PFSK-1 (cell line): ENCODE data around the gene CREB3L4. TPM values are rescaled to one million over a fixed set of nuclear protein-coding genes. Genes with fewer than 3 reads are reported as not detected.

ENCODE experiments used
- FOXP2 ChIP-seq: optimal IDR thresholded peaks from 2 replicates; pipeline ENCODE3; 2011; ENCODE audit warnings: borderline replicate concordance, control low read depth, inconsistent platforms; ENCODE audit not compliant: insufficient read depth; ENCODE audit errors: extremely low read length, extremely low read depth
- POLR2AphosphoS5 ChIP-seq: IDR thresholded peaks from 2 replicates; pipeline ENCODE4 v1.6.1; 2012; ENCODE audit warnings: low read depth, mild to moderate bottlenecking, control low read depth, low read length, moderate library complexity
- SIN3A ChIP-seq: IDR thresholded peaks from 2 replicates; pipeline ENCODE4 v1.6.1; 2012; ENCODE audit warnings: mild to moderate bottlenecking, low read length, moderate library complexity, borderline replicate concordance; ENCODE audit not compliant: insufficient read depth
- TAF1 ChIP-seq: IDR thresholded peaks from 2 replicates; pipeline ENCODE4 v1.6.1; 2012; ENCODE audit warnings: low read length, control low read depth, borderline replicate concordance; ENCODE audit not compliant: insufficient read depth
- polyA plus RNA-seq: library from polyadenylated mRNA; unstranded; fragments of >200 nt; gene quantifications from one replicate; pipeline ENCODE4 v1.2.1, GENCODE V29; 2012; ENCODE audit warnings: low read depth, missing spikeins; ENCODE audit not compliant: insufficient read length
- TF ChIP-seq, protein P1 (sequence below), 2 experiments: IDR thresholded peaks; 2 replicates each; pipeline versions ENCODE4 v1.6.1 to v1.8.0; 2011 to 2012; ENCODE audit warnings: low read depth in 2 of 2, low read length in 2 of 2, control low read depth in 1 of 2, inconsistent platforms in 1 of 2, mild to moderate bottlenecking in 1 of 2, moderate library complexity in 1 of 2; ENCODE audit not compliant: insufficient read depth in 1 of 2

The CREB3L4 gene, protein sequence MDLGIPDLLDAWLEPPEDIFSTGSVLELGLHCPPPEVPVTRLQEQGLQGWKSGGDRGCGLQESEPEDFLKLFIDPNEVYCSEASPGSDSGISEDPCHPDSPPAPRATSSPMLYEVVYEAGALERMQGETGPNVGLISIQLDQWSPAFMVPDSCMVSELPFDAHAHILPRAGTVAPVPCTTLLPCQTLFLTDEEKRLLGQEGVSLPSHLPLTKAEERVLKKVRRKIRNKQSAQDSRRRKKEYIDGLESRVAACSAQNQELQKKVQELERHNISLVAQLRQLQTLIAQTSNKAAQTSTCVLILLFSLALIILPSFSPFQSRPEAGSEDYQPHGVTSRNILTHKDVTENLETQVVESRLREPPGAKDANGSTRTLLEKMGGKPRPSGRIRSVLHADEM
- polyA plus RNA-seq = 14.2 TPM

- TF ChIP-seq, protein P1, sequence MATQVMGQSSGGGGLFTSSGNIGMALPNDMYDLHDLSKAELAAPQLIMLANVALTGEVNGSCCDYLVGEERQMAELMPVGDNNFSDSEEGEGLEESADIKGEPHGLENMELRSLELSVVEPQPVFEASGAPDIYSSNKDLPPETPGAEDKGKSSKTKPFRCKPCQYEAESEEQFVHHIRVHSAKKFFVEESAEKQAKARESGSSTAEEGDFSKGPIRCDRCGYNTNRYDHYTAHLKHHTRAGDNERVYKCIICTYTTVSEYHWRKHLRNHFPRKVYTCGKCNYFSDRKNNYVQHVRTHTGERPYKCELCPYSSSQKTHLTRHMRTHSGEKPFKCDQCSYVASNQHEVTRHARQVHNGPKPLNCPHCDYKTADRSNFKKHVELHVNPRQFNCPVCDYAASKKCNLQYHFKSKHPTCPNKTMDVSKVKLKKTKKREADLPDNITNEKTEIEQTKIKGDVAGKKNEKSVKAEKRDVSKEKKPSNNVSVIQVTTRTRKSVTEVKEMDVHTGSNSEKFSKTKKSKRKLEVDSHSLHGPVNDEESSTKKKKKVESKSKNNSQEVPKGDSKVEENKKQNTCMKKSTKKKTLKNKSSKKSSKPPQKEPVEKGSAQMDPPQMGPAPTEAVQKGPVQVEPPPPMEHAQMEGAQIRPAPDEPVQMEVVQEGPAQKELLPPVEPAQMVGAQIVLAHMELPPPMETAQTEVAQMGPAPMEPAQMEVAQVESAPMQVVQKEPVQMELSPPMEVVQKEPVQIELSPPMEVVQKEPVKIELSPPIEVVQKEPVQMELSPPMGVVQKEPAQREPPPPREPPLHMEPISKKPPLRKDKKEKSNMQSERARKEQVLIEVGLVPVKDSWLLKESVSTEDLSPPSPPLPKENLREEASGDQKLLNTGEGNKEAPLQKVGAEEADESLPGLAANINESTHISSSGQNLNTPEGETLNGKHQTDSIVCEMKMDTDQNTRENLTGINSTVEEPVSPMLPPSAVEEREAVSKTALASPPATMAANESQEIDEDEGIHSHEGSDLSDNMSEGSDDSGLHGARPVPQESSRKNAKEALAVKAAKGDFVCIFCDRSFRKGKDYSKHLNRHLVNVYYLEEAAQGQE (IDR thresholded peaks at IDR 0.05; ENCODE audit: insufficient read depth in 1 of 2, low read depth in 2 of 2, low read length in 2 of 2) = no peak; a peak in 1 of 4 replicates
- no peak for TF ChIP-seq FOXP2
- peak; percentile 61; the same call in 1 of the 2 replicates for TF ChIP-seq SIN3A
- peak; percentile 89 for TF ChIP-seq POLR2AphosphoS5
- peak; percentile 62; the same call in 1 of the 2 replicates for TF ChIP-seq TAF1
Measured at GRCh38 chr1:153967107-153967999, at the start of gene CREB3L4. Gene CREB3L4 (plus strand): TSS chr1:153967902. CDS start chr1:153968526, 624 bp downstream.

DNA sequence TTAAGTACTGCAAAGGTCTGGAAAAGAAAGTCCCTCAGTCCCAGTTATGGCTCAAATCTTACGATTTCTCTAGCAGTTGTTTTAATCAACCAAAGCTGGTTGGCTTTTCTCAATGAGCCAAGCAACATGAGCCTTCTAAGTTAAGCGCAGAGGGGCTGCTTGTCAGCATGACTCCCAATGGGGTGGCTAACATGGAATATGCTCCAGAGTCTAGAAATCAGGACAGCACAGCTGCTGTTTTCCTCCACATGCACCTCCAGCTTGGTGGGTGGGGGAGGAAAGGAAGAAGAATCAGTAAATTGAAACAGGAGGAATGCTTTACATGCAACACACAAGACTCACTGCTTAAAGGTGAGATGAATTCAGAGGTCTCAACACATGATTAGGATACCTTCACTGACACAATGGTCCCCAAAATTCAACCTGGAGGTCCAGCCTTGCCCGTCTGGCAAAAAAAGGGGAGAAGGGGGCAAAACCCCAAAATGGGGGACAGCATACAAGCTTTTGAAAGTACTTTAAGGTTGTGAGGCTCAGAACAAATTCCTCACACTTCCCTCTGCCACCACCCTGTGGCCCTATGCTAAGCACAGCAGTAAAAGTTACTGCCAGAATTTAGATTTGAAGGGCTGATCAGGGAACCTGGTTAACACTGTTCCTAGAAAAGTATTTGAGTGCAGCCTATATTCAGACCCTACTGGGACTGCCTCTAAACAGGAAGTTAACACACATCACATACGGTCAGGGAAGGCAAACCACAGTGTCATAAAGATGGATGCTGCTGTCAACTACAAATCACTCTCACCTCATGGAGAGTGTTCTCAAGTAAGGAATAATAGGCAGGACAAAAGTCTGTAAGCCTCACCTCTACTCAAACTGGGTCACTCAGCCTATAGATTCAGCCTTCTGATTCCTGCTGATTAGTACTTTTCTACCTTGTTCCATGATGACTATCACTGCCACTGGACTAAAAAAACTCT, 47.5 kb upstream of the CREB3L4 start:
- TF ChIP-seq SIN3A (no peak), FOXP2 (no peak), TAF1 (no peak)
- TF ChIP-seq, protein P1 (IDR thresholded peaks at IDR 0.05; ENCODE audit: insufficient read depth in 1 of 2, low read depth in 2 of 2, low read length in 2 of 2) = no peak

DNA sequence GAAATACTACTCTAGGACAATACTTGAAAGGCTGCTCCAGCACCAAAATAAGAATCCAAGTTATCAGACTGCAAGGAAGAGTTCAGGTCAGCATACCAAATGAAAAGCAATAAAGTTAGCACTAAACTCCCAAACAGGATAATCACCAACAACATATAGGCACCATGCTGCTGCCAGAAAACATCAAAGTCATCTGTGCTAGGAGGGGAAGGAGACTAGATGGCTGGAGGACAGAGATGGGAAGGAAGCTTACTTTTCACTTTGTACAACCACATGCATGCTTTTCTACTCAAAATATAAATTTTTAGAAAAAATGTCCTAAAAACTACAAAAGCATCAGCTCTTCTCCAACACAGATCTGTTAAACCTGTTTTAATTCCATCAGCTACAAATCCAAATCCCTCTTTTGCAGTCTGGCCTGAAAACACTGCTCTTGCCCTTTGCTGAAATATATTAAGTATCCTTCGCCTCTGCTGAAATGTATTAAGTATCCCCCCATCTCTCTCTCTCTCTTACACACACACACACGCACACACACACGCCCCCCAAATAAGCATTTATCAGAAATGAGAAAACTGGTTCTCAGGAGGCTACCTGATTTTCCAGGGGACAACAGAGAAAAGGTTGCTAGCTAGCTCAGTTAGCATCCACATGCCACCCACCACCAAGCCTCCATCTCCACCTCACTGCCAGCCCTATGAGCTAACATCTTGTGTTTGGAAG, 46.5 kb upstream of the CREB3L4 start:
- TF ChIP-seq FOXP2 (no peak), POLR2AphosphoS5 (no peak), SIN3A (no peak), TAF1 (no peak)
- TF ChIP-seq, protein P1 (IDR thresholded peaks at IDR 0.05; ENCODE audit: insufficient read depth in 1 of 2, low read depth in 2 of 2, low read length in 2 of 2) = no peak

DNA sequence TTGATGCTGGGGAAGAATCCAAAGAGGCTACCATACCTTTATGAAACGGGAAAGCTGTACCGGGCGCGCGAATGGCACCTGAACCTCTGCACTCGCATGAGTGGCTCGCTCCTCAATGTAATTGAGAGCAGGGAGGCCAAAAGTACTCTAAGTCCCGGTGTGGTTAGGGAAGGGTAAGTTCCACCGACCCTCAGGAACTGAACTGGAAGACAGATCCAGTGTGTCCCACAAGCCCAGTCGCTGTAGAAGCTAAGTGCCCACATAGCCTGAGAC, 46.0 kb upstream of the CREB3L4 start:
- no peak for TF ChIP-seq FOXP2
- TF ChIP-seq SIN3A = peak; percentile 37; the same call in 1 of the 2 replicates
